ENCODE data around the gene VPS13D.
"Not testable (repeated sequence)": the region's sequence is repeated elsewhere in the genome, so short reads cannot be mapped to it uniquely, and the experiment has no call there.

Gene VPS13D

GRCh38 chr1:12287869-12288268, 58.0 kb downstream of the VPS13D start:
- no peak for DNase-seq (ENCODE audit: low read depth in 3 of 3)

DNA sequence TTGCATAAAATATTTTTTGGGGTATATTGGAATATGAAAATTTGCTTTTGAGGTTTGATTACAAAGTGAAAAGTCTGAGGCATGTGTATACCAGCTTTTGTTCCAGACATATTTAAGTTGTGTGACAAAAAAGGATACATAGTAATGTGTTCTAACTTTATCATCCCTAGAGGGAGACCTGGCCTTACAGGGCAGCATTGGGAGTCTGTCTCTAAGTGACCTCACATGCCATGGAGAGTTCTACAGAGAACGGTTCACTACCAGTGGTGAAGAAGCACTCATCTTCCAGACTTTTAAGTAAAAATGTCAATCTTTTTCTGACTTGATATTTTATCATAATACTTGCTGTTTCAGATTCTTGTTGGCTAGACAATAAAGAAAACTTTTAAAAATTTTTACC, 61.0 kb downstream of the VPS13D start:
- DNase-seq (ENCODE audit: low read depth in 3 of 3): no peak

DNA sequence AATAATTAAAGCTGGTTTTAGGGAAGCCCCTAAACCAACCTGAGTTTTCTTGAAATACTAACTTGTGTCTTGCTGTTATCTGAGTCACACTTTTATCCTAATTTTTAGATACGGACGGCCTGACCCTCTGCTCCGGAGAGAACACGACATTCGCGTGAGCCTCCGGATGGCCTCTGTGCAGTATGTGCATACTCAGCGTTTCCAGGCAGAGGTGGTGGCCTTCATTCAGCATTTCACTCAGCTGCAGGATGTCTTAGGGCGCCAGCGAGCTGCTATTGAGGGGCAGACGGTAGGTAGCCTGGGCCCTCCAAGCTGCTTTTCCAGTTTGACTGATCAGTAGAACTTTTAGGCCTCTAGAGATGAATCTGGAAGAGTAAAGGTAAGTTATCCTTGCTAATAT, 63.6 kb downstream of the VPS13D start:
- DNase-seq (ENCODE audit: low read depth in 3 of 3): no peak

DNA sequence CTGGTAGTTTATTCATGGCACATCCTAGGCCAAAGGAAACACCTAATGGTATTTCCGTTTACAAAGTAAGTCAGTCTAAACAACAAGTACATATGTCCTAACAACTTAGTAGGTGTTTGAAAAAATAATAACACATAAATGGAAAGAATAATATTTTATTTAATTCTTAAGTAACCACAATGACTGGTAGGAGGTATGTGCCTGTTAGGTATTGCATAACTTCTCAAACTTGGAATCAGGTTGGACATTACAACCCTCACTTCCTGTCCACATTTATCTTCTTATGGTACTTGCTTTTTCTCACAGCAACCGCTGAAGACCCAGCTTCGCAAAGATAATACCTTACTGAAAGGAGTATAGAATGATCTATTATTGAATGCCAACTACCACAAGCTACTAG, 64.2 kb downstream of the VPS13D start:
- DNase-seq (ENCODE audit: low read depth in 3 of 3): no peak

DNA sequence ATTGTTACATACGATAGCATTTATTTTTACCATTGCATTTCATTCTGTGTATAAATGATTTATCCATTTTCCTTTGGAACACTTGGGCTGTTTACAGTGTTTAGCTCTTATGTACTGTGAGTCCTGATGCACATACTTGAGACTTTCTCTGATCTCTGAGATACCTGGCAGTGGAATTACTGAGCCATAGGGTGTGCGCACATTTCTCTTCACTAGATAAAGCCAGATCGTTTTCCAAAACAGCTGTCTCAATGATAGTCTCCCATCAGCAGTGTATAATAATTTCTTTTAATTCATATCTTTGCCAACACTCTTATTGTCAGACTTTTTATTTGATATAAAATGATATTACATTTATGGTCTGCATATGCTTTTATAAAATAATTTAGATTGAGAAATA, 66.2 kb downstream of the VPS13D start:
- DNase-seq (ENCODE audit: low read depth in 3 of 3): no peak

DNA sequence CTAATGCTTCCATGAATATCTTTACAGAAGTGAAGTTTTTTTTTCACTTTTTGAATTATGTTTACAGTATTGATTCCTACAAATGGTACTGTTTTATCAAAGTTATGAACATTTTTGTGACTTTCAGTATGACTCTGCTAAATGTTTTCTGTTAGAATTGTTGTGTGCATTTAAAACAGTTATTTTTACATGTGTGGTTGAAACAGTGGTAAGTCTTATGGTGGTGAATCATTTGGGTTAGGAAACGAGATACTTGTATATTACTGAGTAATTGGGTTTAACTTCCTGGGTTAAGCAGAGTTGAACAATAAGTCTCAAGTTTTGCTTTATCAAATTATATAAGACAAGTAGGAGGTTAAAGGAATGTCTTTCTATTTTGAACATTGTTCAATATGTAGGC, 66.8 kb downstream of the VPS13D start:
- no peak for DNase-seq (ENCODE audit: low read depth in 3 of 3)

DNA sequence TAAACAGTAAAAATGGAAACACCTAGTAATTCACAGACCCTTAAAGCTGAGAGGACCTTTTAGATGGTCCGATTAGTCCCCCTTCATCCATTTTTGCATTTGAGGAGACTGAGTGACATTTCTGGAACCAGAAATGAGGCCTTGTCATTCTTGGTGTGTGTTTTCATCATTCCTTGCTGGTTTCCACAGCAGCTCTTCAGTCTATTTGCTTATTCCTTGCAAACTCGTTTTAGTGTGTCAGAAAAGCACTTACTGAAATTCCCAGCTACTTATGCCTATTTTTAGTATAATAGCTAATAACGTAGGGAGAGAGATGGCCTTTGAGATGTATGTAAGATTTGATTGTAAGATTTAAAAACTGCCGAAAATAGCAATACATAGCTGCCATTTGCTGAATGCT, 70.9 kb downstream of the VPS13D start:
- DNase-seq (ENCODE audit: low read depth in 3 of 3): no peak

DNA sequence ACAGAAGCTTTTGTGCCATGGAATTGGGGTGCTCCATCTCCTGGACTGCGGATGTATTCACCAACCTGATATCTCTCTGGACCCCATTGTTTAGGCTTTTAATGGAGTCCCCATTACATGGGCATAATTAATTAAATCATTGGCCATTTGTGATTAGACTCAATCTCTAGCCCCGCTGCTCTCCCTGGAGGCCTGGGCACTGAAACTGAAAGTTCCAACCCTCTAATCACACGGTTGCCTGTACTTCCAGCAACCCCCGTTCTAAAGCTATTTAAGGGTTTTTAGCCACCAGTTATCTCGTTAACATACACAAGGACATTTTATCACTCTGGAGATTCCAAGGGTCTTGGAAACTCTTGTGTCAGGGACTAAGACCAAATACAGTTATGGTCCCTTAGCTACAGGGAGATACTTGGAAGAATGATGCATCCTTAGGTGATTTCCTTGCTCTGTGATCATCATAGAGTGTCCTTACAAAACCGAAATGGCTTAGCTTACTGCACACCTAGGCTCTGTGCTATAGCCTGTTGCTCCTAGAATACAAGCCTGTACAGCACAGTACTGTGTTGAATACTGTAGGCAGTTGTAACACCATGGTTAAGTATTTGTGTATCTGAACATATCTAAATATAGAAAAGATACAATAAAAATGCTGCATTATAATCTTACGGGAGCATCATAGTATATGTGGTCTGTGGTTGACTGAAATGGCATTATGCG, 71.8 kb downstream of the VPS13D start:
- DNase-seq (ENCODE audit: low read depth in 3 of 3): no peak

DNA sequence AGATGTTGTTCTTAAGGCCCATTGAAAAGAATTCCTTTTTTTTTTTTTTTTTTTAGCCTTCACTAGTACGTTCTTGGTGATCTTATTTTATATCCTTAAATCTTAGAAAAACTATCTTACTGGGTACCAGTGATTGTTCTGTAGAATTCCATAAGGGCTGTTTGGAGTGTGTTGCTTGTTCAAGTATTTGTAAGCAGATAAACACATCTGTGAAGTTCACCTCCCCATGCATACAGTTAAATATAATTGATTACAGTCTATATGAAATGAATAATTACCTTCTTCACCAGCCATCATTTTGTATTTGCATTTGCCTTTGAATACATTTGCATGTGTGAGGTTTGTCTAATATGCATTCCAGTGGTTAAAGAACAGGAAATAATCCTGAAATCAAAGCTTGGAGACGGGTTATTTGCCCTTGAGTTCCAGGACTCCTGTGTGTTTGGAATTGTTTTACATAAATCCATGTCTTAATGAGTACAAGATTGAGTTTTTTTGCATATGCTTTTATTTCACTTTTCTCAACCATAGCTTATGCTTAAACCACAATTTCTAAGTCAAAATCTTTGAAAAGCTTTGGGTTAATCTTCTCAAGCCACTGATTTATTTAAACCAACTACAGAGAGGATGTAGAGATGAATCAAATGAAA, 73.1 kb downstream of the VPS13D start:
- no peak for DNase-seq (ENCODE audit: low read depth in 3 of 3)

- no peak for DNase-seq (ENCODE audit: low read depth in 3 of 3)
Measured at GRCh38 chr1:12305377-12305776, 75.5 kb downstream of the VPS13D start.

DNA sequence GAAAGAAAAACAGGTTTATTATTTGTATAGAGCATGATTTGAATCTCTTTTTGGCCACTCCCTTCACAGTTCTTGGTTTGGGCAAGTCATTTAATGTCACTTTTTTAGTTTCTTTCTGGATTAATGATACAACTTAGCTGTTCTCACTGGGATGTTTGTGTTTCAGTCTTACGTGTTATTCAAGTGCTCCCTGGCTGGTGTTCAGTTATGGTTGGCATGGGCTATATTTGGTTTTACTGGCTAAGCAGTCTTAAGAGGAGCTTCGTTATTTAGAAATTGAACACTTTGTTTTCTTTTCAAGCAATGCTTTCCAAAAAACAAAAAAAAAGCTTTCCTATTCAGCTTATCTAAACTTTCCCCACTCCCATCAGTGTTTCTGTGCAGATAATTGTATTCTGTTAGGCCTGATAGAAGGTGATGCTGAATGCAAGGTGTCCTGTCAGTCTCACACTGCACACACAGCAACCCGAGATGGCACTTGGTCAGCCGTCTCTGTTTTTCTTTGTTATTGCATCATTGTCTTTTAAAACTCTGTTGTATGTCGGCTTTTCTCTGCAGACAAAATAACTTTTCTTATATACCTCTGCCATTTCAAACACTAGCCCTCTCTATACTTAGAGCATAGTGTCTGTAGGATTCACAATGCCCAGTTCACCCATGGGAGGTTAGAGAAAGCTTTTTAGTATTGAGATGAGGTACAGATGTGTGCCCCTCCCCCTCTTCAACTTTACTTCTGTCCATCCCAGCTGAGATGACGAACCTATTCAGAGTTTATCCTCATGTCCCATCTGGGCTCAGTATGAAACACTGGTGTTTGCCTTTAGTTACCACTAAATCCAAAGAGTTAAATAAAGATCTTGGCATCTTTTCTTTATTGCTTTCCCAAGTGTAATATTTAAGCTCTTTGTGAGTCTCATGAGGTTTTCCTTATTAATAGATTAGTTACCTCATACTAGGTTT, 80.2 kb downstream of the VPS13D start:
- no peak for DNase-seq (ENCODE audit: low read depth in 3 of 3)

- no peak for DNase-seq (ENCODE audit: low read depth in 3 of 3)
Measured at GRCh38 chr1:12314333-12314903, 84.6 kb downstream of the VPS13D start.

- no peak for DNase-seq (ENCODE audit: low read depth in 3 of 3)
Measured at GRCh38 chr1:12315146-12315545, 85.3 kb downstream of the VPS13D start.

GRCh38 chr1:12316331-12316730, 86.5 kb downstream of the VPS13D start:
- no peak for DNase-seq (ENCODE audit: low read depth in 3 of 3)

GRCh38 chr1:12320486-12320885, 90.7 kb downstream of the VPS13D start:
- DNase-seq (ENCODE audit: low read depth in 3 of 3): no peak

DNA sequence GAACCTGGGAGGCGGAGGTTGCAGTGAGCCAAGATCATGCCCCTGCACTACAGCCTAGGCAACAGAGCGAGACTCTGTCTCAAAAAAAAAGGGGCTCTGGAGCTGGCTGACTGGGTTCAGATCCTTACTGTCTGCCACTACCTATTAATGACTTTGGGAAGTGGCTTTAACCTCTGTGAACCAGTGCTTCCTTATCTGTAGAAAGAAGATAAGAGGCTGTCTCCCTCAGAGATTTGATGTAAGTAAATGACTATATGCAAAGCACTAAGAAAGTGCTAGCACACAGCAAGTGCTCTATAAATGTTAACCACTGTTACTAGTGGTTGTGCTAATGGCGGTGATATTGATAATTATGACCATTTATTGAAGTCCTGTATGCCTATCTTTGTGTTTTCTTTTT, 94.6 kb downstream of the VPS13D start:
- no peak for DNase-seq (ENCODE audit: low read depth in 3 of 3)

GRCh38 chr1:12324973-12325372, 95.1 kb downstream of the VPS13D start:
- DNase-seq (ENCODE audit: low read depth in 3 of 3): not testable (repeated sequence)

DNA sequence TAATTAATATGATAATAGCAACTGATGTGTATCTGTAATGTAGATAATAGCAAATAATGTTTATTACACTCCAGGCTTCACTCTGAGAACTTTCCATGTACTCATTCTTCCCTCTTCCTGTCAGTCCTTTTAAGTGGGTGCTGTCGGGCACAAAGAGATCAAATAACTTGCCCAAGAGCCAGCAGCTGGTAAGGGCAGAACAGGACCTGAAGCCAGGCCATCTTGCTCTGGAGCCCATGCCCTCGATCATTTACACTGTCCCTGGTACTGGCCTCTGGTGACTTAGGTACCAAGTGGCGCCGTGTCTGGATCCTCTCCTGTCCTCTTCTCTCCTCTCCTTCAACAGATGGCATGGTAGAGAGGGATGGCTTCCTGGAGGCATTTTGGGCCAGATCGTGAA, 97.2 kb downstream of the VPS13D start:
- DNase-seq (ENCODE audit: low read depth in 3 of 3): no peak

DNA sequence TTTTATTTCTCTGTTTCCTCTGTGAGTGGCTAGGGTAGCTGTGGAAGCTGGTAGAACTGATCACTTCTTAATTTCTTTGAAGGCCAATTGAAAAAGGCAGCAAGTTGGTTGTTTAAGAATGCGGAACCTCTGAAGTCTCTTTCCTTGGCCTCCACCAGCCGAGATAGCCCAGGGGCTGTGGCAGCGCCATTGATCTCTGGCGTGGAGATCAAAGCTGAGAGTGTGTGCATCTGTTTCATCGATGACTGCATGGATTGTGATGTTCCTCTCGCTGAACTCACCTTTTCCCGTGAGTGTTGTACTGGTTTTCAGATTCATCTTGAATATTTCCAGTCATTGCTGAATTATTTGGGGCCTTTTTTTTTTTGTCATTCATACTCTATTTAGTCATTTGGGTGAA, 97.7 kb downstream of the VPS13D start:
- no peak for DNase-seq (ENCODE audit: low read depth in 3 of 3)

GRCh38 chr1:12333036-12333785, 103.4 kb downstream of the VPS13D start:
- DNase-seq (ENCODE audit: low read depth in 3 of 3): no peak

- no peak for DNase-seq (ENCODE audit: low read depth in 3 of 3)
Measured at GRCh38 chr1:12335815-12336214, 106.0 kb downstream of the VPS13D start.

All from stimulated activated CD4-positive, alpha-beta T cell treated with anti-CD3 and anti-CD28 coated beads, TNF-alpha, amount 100 ng/mL, for 48 hours (primary cell).